ENCODE measurements around the gene C3orf85. TPM values are rescaled to one million over a fixed set of nuclear protein-coding genes. Genes with fewer than 3 reads are reported as not detected.

The C3orf85 gene
- total RNA-seq, 1 donor from 2014 or later, result not detected

GRCh38 chr3:109149078-109149477 lies 12.6 kb downstream of the C3orf85 start:
- no peak for DNase-seq (ENCODE audit: low read depth)

GRCh38 chr3:109152320-109152719 lies 15.8 kb downstream of the C3orf85 start:
- DNase-seq (ENCODE audit: low read depth), result no peak

- DNase-seq (ENCODE audit: low read depth), result no peak
These were observed 18.5 kb downstream of the C3orf85 start for GRCh38 chr3:109154979-109155378.

GRCh38 chr3:109155828-109156227 lies 19.3 kb downstream of the C3orf85 start:
- no peak for DNase-seq (ENCODE audit: low read depth)

GRCh38 chr3:109161487-109162123 lies 25.1 kb downstream of the C3orf85 start:
- DNase-seq (ENCODE audit: low read depth), result no peak

- DNase-seq (ENCODE audit: low read depth), result no peak
These were observed 29.4 kb downstream of the C3orf85 start for GRCh38 chr3:109165905-109166304.

GRCh38 chr3:109171479-109171878 lies 35.0 kb downstream of the C3orf85 start:
- DNase-seq (ENCODE audit: low read depth), result no peak

- DNase-seq (ENCODE audit: low read depth), result no peak
These were observed 38.9 kb downstream of the C3orf85 start for GRCh38 chr3:109175411-109175810.

GRCh38 chr3:109176726-109177125 lies 40.2 kb downstream of the C3orf85 start:
- DNase-seq (ENCODE audit: low read depth), result no peak

GRCh38 chr3:109177908-109178307 lies 41.4 kb downstream of the C3orf85 start:
- DNase-seq (ENCODE audit: low read depth), result no peak

GRCh38 chr3:109178708-109179107 lies 42.2 kb downstream of the C3orf85 start:
- no peak for DNase-seq (ENCODE audit: low read depth)

GRCh38 chr3:109184726-109185125 lies 48.2 kb downstream of the C3orf85 start:
- DNase-seq (ENCODE audit: low read depth), result no peak

GRCh38 chr3:109187390-109187789 lies 50.9 kb downstream of the C3orf85 start:
- DNase-seq (ENCODE audit: low read depth), result no peak

GRCh38 chr3:109188741-109189140 lies 52.2 kb downstream of the C3orf85 start:
- DNase-seq (ENCODE audit: low read depth), result no peak

GRCh38 chr3:109191421-109191820 lies 54.9 kb downstream of the C3orf85 start:
- DNase-seq (ENCODE audit: low read depth), result no peak

- DNase-seq (ENCODE audit: low read depth), result no peak
These were observed 59.3 kb downstream of the C3orf85 start for GRCh38 chr3:109195815-109196214.

Other genes with a start within 250 kb of the C3orf85 start
- gene GUCA1C, start 182.8 kb upstream of the C3orf85 start, total RNA-seq, result not detected in 2 replicates
- gene MORC1, start 18.6 kb upstream of the C3orf85 start, total RNA-seq, result not detected in 2 replicates
- gene DPPA2, start 179.8 kb downstream of the C3orf85 start, total RNA-seq, result not detected in 2 replicates
- gene DPPA4, start 200.8 kb downstream of the C3orf85 start, total RNA-seq, result 0.21 TPM in 1 of 2 replicates, not detected in the other

Measured in myocyte (in vitro differentiated cells).